Mesenchymal stem cell (in vitro differentiated cells and primary cell): ENCODE measurements around the gene CNTLN.
"Not testable (repeated sequence)": the region's sequence is repeated elsewhere in the genome, so short reads cannot be mapped to it uniquely, and the experiment has no call there.

Experiments
- DNase-seq: peaks from one replicate; pipeline ENCODE4 v3.0.0-alpha.2; 2013
- H2AFZ ChIP-seq: one replicate; pipeline ENCODE4 v1.6.1; 2013; ENCODE audit warnings: low read depth, mild to moderate bottlenecking, control low read depth, inconsistent platforms, low read length, moderate library complexity
- H2AK5ac ChIP-seq: 2 replicates; pipeline ENCODE4 v1.6.1; 2013; ENCODE audit warnings: low read length, moderate library complexity, mild to moderate bottlenecking, inconsistent platforms; ENCODE audit not compliant: severe bottlenecking
- H2BK120ac ChIP-seq: one replicate; pipeline ENCODE4 v1.6.1; 2013; ENCODE audit warnings: low read depth, mild to moderate bottlenecking, inconsistent platforms, low read length, moderate library complexity
- H2BK12ac ChIP-seq, 2 experiments: one replicate each; pipeline ENCODE4 v1.6.1; 2013; ENCODE audit warnings: inconsistent platforms in 2 of 2, low read length in 2 of 2, mild to moderate bottlenecking in 2 of 2, moderate library complexity in 2 of 2, control low read depth in 1 of 2
- H2BK15ac ChIP-seq: one replicate; pipeline ENCODE4 v1.6.1; 2013; ENCODE audit warnings: mild to moderate bottlenecking, low read depth, inconsistent platforms; ENCODE audit not compliant: poor library complexity, severe bottlenecking
- H2BK5ac ChIP-seq: 2 replicates; pipeline ENCODE4 v1.6.1; 2013; ENCODE audit warnings: low read depth, mild to moderate bottlenecking, low read length, control low read depth, inconsistent platforms; ENCODE audit not compliant: poor library complexity, severe bottlenecking
- H3K14ac ChIP-seq, 2 experiments: one replicate each; pipeline ENCODE4 v1.6.1; 2013; ENCODE audit warnings: inconsistent platforms in 2 of 2, low read length in 2 of 2, control low read depth in 1 of 2, mild to moderate bottlenecking in 1 of 2, moderate library complexity in 1 of 2
- H3K18ac ChIP-seq, 2 experiments: one replicate each; pipeline ENCODE4 v1.6.1; 2013; ENCODE audit warnings: inconsistent platforms in 2 of 2, low read length in 2 of 2, control low read depth in 1 of 2, low read depth in 1 of 2, mild to moderate bottlenecking in 1 of 2
- H3K23ac ChIP-seq, 2 experiments: one replicate each; pipeline ENCODE4 v1.6.1; 2013; ENCODE audit warnings: inconsistent platforms in 2 of 2, low read length in 2 of 2, mild to moderate bottlenecking in 2 of 2, moderate library complexity in 2 of 2, control low read depth in 1 of 2
- H3K27ac ChIP-seq: 2 replicates; pipeline ENCODE4 v1.5.1; 2013; ENCODE audit warnings: mild to moderate bottlenecking, moderate library complexity, low read length, control low read depth, inconsistent platforms; ENCODE audit not compliant: poor library complexity, severe bottlenecking
- H3K27me3 ChIP-seq, 2 experiments: 2 replicates each; pipeline versions ENCODE4 v1.6.1 to v1.7.0; 2013; ENCODE audit warnings: low read length in 2 of 2, mild to moderate bottlenecking in 2 of 2, moderate library complexity in 2 of 2, control low read depth in 1 of 2, inconsistent platforms in 1 of 2; ENCODE audit not compliant: control insufficient read depth in 1 of 2, insufficient read depth in 1 of 2
- H3K36me3 ChIP-seq, 2 experiments: 2 replicates each; pipeline versions ENCODE4 v1.6.1 to v1.7.0; 2013; ENCODE audit warnings: low read length in 2 of 2, control low read depth in 1 of 2, inconsistent platforms in 1 of 2, low read depth in 1 of 2, mild to moderate bottlenecking in 1 of 2; ENCODE audit not compliant: insufficient read depth in 2 of 2, control insufficient read depth in 1 of 2
- H3K4ac ChIP-seq, 2 experiments: one replicate each; pipeline ENCODE4 v1.6.1; 2013; ENCODE audit warnings: inconsistent platforms in 2 of 2, low read length in 2 of 2, mild to moderate bottlenecking in 2 of 2, moderate library complexity in 2 of 2, control low read depth in 1 of 2, low read depth in 1 of 2
- H3K4me1 ChIP-seq: 2 replicates; pipeline ENCODE4 v1.6.1; 2013; ENCODE audit warnings: low read depth, low read length, control low read depth; ENCODE audit not compliant: control insufficient read depth, insufficient read depth
- H3K4me2 ChIP-seq: 2 replicates; pipeline ENCODE4 v1.6.1; 2013; ENCODE audit warnings: low read length, mild to moderate bottlenecking, inconsistent platforms; ENCODE audit not compliant: poor library complexity, severe bottlenecking
- H3K4me3 ChIP-seq, 2 experiments: 2 replicates each; pipeline versions ENCODE4 v1.5.1 to v1.7.0; 2013; ENCODE audit warnings: low read length in 2 of 2, mild to moderate bottlenecking in 2 of 2, control low read depth in 1 of 2, low read depth in 1 of 2; ENCODE audit not compliant: insufficient read depth in 1 of 2
- H3K79me1 ChIP-seq: replicated peaks from 2 replicates; pipeline ENCODE4 v1.6.1; 2013; ENCODE audit warnings: mild to moderate bottlenecking, control low read depth, low read length, inconsistent platforms; ENCODE audit not compliant: poor library complexity, severe bottlenecking
- H3K9ac ChIP-seq: 2 replicates; pipeline ENCODE4 v1.7.0; 2013; ENCODE audit warnings: mild to moderate bottlenecking, low read length, moderate library complexity
- H3K9me3 ChIP-seq: 2 replicates; pipeline ENCODE4 v1.7.0; 2013; ENCODE audit warnings: mild to moderate bottlenecking, low read length; ENCODE audit not compliant: control insufficient read depth
- H4K8ac ChIP-seq: one replicate; pipeline ENCODE4 v1.6.1; 2013; ENCODE audit warnings: inconsistent platforms, mild to moderate bottlenecking, low read length, moderate library complexity
- H4K91ac ChIP-seq: one replicate; pipeline ENCODE4 v1.6.1; 2013; ENCODE audit warnings: mild to moderate bottlenecking, low read length, inconsistent platforms
- WGBS: methylation state at CpG from one replicate; pipeline ENCODE4 v1.1.7; 2013; ENCODE audit warnings: mixed read lengths; 5-methylcytosine and 5-hydroxymethylcytosine counted together

The CNTLN gene

GRCh38 chr9:17177496-17177895 is 42.7 kb downstream of the CNTLN start:
- H3K4ac ChIP-seq, H2BK5ac ChIP-seq, H3K4me3 ChIP-seq, H4K8ac ChIP-seq, H3K4me1 ChIP-seq, DNase-seq, H3K4me2 ChIP-seq, H2AFZ ChIP-seq, H2BK120ac ChIP-seq, H3K23ac ChIP-seq, H2BK12ac ChIP-seq, H3K9ac ChIP-seq, H4K91ac ChIP-seq, H3K27me3 ChIP-seq, H2BK15ac ChIP-seq, H3K36me3 ChIP-seq, H3K14ac ChIP-seq, H3K27ac ChIP-seq, H2AK5ac ChIP-seq, H3K18ac ChIP-seq, H3K9me3 ChIP-seq: not testable (repeated sequence)
- WGBS = 97% methylated on average over 14 of the region's 15 CpGs
- peaks cover 17% of the 10 kb centered on the region for H3K79me1 ChIP-seq

GRCh38 chr9:17185481-17186029 is 50.7 kb downstream of the CNTLN start:
- no peak overlapping the region for H3K23ac ChIP-seq
- H3K18ac ChIP-seq = no peak overlapping the region
- H3K9me3 ChIP-seq = no peaks in the 10 kb centered on the region
- no peaks in the 10 kb centered on the region for H3K4me1 ChIP-seq
- H3K4me2 ChIP-seq = no peak overlapping the region
- H4K8ac ChIP-seq = no peak overlapping the region
- H3K14ac ChIP-seq = no peak overlapping the region
- no peak overlapping the region for H3K4ac ChIP-seq
- peaks cover 15% of the 10 kb centered on the region for H3K79me1 ChIP-seq
- no peak overlapping the region for H3K27ac ChIP-seq
- H3K4me3 ChIP-seq = no peak overlapping the region
- DNase-seq = no peak
- no peak overlapping the region for H2AFZ ChIP-seq
- no peak overlapping the region for H2BK5ac ChIP-seq
- 95% methylated on average over 2 of the region's 3 CpGs for WGBS
- H3K27me3 ChIP-seq = no peaks in the 10 kb centered on the region
- H3K36me3 ChIP-seq = no peaks in the 10 kb centered on the region
- no peak overlapping the region for H2BK12ac ChIP-seq
- no peak overlapping the region for H4K91ac ChIP-seq
- H2BK15ac ChIP-seq = no peak overlapping the region
- H2AK5ac ChIP-seq = no peak overlapping the region
- H3K9ac ChIP-seq = no peak overlapping the region
- no peak overlapping the region for H2BK120ac ChIP-seq

- H2AK5ac ChIP-seq = no peak overlapping the region
- H3K4me1 ChIP-seq = no peaks in the 10 kb centered on the region
- no peak overlapping the region for H3K4me2 ChIP-seq
- no peak overlapping the region for H2BK12ac ChIP-seq
- no peak overlapping the region for H2AFZ ChIP-seq
- H2BK5ac ChIP-seq = no peak overlapping the region
- no peaks in the 10 kb centered on the region for H3K9me3 ChIP-seq
- peaks cover 0 to 6% of the 10 kb centered on the region in 2 experiments for H3K36me3 ChIP-seq
- no peak overlapping the region for H4K8ac ChIP-seq
- H4K91ac ChIP-seq = no peak overlapping the region
- H3K23ac ChIP-seq = no peak overlapping the region
- DNase-seq = peak; percentile 40
- no peak overlapping the region for H3K9ac ChIP-seq
- no peak overlapping the region for H3K14ac ChIP-seq
- H2BK15ac ChIP-seq = no peak overlapping the region
- no peaks in the 10 kb centered on the region for H3K27me3 ChIP-seq
- no peak overlapping the region for H3K18ac ChIP-seq
- H3K4me3 ChIP-seq = no peak overlapping the region
- no peak overlapping the region for H3K4ac ChIP-seq
- H3K27ac ChIP-seq = peak overlapping the region; percentile 23
- peaks cover 15% of the 10 kb centered on the region for H3K79me1 ChIP-seq
- no peak overlapping the region for H2BK120ac ChIP-seq
Observed at GRCh38 chr9:17191082-17191481, 56.2 kb downstream of the CNTLN start.

GRCh38 chr9:17204611-17205152 is 69.8 kb downstream of the CNTLN start:
- Histone ChIP-seq H2BK15ac (no peak overlapping the region), H2AK5ac (no peak overlapping the region)

More at GRCh38 chr9:17204611-17205152, 69.8 kb downstream of the CNTLN start:
- H4K8ac ChIP-seq = peak overlapping the region; percentile 14
- H2BK120ac ChIP-seq = no peak overlapping the region
- H3K4me3 ChIP-seq = no peak overlapping the region
- no peaks in the 10 kb centered on the region for H3K27me3 ChIP-seq
- no peak overlapping the region for H3K4me2 ChIP-seq
- H3K36me3 ChIP-seq = no peaks in the 10 kb centered on the region
- peaks cover 27% of the 10 kb centered on the region for H3K79me1 ChIP-seq
- no peak overlapping the region for H2BK5ac ChIP-seq
- no peak overlapping the region for H4K91ac ChIP-seq
- H3K14ac ChIP-seq = no peak overlapping the region
- 69% methylated on average over 8 of the region's 8 CpGs for WGBS
- DNase-seq = no peak
- no peak overlapping the region for H3K23ac ChIP-seq
- H3K9me3 ChIP-seq = peaks cover 6% of the 10 kb centered on the region
- H3K18ac ChIP-seq = no peak overlapping the region
- no peak overlapping the region for H3K27ac ChIP-seq
- no peak overlapping the region for H3K9ac ChIP-seq
- H2BK12ac ChIP-seq = no peak overlapping the region
- no peak overlapping the region for H2AFZ ChIP-seq
- peaks cover 3% of the 10 kb centered on the region for H3K4me1 ChIP-seq
- no peak overlapping the region for H3K4ac ChIP-seq
